Germinal center (tissue), 1 donor: ENCODE data around the gene MAU2.

Experiments
- DNase-seq: peaks from one replicate; pipeline ENCODE4 v3.0.0; 2012; ENCODE audit warnings: mixed read lengths, low spot score

MAU2 gene

DNA sequence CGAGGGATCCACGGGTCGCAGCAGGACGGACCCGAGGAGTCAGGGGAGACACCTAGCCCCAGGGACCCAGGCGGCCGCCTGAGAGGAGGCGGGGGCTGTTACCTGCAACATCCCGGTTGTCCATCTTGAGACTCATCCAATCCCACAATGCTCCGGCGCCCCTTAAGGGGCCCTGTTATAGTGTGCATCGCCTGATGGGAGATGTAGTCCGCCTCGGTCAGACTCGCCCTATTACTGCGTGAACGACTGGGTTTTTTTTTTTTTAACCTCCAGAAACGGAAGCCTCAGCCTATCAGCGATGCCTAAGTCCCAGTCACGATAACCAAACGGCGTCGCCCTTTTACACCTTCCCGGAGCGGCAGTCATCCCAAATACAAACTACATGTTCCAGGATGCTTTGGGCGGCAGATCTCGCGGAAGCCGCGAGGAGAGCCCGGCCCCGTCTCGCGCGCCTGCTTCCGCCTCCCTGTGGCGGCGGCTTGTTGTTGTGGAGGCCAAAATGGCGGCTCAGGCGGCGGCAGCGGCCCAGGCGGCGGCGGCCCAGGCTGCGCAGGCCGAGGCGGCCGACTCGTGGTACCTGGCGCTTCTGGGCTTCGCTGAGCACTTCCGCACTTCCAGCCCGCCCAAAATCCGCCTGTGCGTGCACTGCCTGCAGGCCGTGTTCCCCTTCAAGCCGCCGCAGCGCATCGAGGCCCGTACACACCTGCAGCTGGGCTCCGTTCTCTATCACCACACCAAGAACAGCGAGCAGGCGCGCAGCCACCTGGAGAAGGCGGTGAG, at the start of gene MAU2, which contains the start of gene SUGP1:
Gene MAU2, plus strand, starts transcription at position 469 of the 780 bp plus-strand sequence. Its CDS starts 31 bp downstream, at position 500.
Gene SUGP1, minus strand, starts transcription at position 149 of the 780 bp plus-strand sequence. Its CDS starts 13 bp downstream, at position 136.
- DNase-seq, result peak; percentile 93

DNA sequence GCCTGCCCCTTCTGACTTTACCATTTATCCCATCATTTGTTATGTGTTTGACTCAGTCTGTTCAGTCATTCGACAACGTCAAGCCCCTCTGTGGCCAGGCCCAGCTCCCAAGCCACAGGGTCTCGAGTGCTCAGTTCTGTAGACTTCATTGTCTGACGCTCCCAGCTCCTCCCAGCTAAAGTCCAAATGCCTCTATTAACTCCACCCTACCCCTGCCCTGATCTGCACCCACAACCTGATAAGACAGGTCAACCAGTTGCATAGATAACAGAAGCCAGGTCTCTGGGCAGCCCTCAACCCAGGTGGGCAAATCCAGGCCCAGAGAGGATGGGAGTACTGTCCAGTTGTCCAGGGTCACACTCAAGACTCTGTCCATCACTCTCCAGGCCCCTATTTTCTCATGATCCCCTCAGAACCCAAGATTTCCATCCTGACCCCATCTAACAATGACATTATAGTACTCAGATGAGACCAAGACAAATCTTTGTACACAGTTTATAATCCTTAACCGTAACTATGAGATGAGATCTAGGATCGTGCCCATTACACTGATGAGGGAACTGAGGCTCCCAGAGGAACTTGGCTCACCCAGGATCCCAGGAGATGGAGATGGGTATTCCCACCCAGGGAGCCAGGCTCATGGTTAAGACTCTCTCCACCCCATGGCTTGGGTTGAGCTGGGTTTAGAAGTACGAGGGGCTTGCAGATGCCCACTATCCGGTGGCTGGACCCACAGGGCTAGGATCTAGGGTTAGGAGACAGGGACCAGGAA, 48.6 kb upstream of the MAU2 start:
- peak; percentile 3 for DNase-seq

GRCh38 chr19:19274146-19274545, 46.5 kb upstream of the MAU2 start:
- peak; percentile 1 for DNase-seq

GRCh38 chr19:19274716-19275565, 45.7 kb upstream of the MAU2 start:
- no peak for DNase-seq

DNA sequence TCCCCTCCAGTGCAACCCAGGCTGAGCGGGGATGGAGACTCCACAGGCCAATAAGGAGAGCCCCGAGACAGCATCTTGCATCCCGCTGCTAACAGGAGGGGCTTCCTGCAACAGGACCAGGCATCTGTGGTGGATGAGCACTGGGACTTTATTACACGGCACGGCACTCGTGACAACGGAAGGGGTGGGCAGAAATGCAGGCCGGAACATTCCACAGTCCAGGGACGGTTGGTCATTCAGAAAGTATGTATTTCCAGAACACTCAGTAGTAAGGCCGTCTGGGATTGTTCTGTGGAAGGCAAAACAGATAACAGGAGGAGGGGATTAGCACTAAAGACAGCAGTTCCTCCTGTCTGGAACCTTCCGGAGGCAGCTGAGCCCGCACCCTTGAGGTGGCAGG, 44.2 kb upstream of the MAU2 start:
- DNase-seq, result no peak

GRCh38 chr19:19276851-19277250, 43.8 kb upstream of the MAU2 start:
- DNase-seq, result no peak

GRCh38 chr19:19278315-19278714, 42.3 kb upstream of the MAU2 start:
- no peak for DNase-seq

- DNase-seq, result no peak
These were observed 41.5 kb upstream of the MAU2 start for GRCh38 chr19:19279062-19279612.

DNA sequence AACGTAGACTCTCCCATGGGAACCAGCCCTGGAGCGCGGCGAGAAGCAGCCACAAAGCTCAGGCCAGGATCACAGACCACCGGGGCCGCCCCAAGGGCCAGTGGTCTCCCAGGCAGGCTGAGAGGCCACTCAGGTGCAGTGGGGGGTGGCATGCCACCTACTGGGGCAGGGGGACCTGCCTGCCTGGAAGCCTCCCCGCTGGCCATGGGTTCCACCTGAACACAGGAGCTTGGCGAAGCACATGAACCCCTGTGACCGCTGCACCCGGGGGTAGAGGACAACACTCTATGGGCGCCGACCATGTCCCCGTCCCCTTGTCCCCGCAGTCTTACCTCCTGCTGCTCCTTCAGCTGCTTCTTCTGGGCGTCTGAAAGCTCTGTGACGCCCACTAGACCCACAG, 40.8 kb upstream of the MAU2 start:
- DNase-seq, result no peak

- no peak for DNase-seq
These were observed 40.1 kb upstream of the MAU2 start for GRCh38 chr19:19280561-19280960.

- no peak for DNase-seq
These were observed 34.9 kb upstream of the MAU2 start for GRCh38 chr19:19285686-19286085.

DNA sequence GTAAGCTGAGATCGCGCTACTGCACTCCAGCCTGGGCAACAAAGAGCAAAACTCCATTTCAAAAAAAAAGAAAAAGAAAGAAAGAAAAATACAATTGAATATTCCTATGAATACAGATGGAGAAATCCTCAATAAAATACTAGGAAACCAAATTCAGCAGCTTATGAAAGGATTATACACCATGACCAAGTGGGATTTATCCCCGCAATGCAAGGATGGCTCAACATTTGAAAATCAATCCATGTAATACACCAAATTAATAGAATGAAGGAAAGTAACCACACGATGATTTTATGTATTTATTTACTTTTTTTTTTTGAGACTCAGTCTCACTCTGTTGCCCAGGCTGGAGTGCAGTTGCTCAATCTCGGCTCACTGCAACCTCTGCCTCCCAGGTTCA, 28.0 kb upstream of the MAU2 start:
- no peak for DNase-seq

GRCh38 chr19:19294914-19295313, 25.7 kb upstream of the MAU2 start:
- no peak for DNase-seq

- DNase-seq, result no peak
These were observed 23.5 kb upstream of the MAU2 start for GRCh38 chr19:19296953-19297689.

GRCh38 chr19:19297759-19298158, 22.9 kb upstream of the MAU2 start:
- peak; percentile 1 for DNase-seq

DNA sequence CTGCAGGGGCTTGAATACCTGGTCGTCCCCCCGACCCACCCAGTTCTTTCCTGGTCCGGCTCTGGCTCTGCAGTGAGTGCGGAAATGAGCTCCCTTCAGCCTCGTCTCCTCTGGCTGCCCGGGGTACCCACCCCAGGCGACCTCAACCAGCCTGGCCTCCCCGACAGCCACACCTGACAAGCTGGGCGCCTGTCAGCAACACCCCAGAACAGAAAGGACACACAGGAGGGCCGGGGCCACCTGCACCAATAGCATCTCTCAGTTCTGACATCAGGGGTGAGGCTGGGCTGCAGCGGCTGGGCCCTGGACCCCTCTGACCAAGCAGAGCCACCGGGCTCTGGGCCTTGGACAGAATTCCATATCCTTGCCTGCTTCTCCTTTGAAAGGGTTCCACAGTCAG, 20.0 kb upstream of the MAU2 start:
- DNase-seq, result no peak

GRCh38 chr19:19303411-19303810, 17.2 kb upstream of the MAU2 start:
- DNase-seq, result no peak

- DNase-seq, result no peak
These were observed 16.3 kb upstream of the MAU2 start for GRCh38 chr19:19304186-19304965.

- no peak for DNase-seq
These were observed 15.6 kb upstream of the MAU2 start for GRCh38 chr19:19305066-19305465.

GRCh38 chr19:19305696-19306095, 14.9 kb upstream of the MAU2 start:
- no peak for DNase-seq
